Subcutaneous adipose tissue (tissue), 4 donors: Measurements from ENCODE around the gene SERINC4. TPM values are rescaled to one million over a fixed set of nuclear protein-coding genes. Genes with fewer than 3 reads are reported as not detected.

Source experiments
- total RNA-seq, 4 donors: library from RNA; depleted of rRNA; stranded (reverse); fragments of >200 nt; gene quantifications; one replicate each; pipeline ENCODE4 v1.1.0, GENCODE V29; 2016
- TF ChIP-seq, protein P1 (sequence below): fragments of 450-650 bp; IDR thresholded peaks from one replicate; pipeline ENCODE4 v1.5.1; 2016; ENCODE audit warnings: low read depth, mild to moderate bottlenecking, control low read depth, antibody characterized with exemption, moderate library complexity

Gene SERINC4
- total RNA-seq = not detected

DNA sequence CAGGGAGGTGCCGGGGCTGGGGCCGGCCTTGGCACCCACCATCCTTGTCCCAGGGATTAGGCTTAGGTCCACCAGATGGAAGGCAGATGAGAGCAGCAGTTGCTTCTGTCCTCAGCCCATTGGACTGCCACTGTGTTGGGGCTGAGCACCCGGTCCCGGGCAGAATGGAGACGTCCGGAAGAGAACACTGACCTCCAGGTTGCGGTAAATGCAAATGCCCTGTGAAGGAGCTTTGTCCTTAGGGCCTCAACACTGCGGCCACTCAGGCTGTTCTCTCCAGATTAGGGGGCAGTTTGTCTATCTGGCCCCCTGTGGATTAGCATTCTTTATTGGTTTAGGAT is at the start of gene SERINC4:
Gene SERINC4 (minus strand): TSS at position 276 of the 341 bp plus-strand sequence. CDS start 234 bp downstream, at position 42.
- TF ChIP-seq, protein P1, sequence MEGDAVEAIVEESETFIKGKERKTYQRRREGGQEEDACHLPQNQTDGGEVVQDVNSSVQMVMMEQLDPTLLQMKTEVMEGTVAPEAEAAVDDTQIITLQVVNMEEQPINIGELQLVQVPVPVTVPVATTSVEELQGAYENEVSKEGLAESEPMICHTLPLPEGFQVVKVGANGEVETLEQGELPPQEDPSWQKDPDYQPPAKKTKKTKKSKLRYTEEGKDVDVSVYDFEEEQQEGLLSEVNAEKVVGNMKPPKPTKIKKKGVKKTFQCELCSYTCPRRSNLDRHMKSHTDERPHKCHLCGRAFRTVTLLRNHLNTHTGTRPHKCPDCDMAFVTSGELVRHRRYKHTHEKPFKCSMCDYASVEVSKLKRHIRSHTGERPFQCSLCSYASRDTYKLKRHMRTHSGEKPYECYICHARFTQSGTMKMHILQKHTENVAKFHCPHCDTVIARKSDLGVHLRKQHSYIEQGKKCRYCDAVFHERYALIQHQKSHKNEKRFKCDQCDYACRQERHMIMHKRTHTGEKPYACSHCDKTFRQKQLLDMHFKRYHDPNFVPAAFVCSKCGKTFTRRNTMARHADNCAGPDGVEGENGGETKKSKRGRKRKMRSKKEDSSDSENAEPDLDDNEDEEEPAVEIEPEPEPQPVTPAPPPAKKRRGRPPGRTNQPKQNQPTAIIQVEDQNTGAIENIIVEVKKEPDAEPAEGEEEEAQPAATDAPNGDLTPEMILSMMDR = no peak

- TF ChIP-seq, protein P1 = no peak
Measured at GRCh38 chr15:43845421-43845820, 45.4 kb upstream of the SERINC4 start.

DNA sequence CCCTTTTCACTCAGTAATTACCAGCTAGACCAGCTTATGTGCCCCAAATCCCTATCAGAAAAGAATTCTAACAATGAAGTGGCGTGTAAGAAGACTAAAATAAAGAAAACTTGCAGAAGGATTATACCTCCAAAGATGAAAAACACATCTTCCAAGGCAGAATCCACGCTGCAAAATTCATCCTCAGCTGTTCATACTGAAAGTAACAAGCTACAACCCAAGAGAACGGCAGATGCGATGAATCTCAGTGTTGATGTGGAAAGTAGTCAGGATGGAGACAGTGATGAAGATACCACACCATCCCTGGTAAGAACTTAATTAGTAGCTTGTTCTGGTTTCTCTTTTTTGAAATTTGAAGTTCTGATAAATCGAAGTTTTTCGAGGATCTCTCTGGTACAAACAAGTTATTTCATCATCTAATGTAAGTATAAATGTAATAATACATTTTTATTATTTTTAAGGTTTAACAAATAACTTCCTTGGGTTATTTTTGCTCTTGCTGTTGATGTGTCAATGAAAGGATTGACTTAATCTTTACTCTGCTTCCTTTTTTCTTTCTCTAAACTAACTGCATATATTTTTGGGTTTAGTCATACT is 28.1 kb upstream of the SERINC4 start:
- TF ChIP-seq, protein P1 = no peak

DNA sequence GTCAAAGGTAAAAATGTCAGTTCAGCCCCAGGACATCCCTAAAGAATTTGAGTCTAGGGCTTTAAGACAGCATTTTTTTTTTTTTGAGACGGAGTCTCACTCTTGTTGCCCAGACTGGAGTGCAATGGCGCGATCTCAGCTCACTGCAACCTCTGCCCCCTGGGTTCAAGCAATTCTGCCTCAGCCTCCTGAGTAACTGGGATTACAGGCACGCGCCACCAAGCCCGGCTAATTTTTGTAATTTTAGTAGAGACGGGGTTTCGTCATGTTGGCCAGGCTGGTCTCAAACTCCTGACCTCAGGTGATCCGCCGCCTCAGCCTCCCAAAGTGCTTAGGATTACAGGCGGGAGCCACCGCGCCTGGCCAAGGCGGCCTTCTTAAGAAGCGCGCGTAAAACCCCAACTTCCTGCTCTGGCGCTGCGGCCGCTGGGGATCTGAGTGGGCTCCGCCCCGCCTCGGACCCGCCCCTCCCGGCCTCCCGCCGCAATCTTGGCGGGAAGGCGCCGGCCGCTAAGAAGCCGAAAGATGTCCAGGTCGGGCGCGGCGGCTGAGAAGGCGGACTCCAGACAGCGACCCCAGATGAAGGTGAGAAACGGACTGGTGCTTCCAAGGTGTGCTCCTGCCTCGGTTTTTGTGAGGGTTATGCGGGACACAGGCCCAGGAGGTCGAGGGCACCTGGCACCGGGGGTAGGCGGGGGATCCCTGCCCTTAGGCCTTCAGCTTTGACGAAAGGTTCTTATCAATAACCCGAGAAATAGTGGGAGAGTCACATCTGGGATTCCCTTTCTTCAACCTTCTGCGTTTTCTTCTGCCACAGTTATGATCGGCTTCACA is 26.7 kb upstream of the SERINC4 start, which contains the start of gene WDR76:
Gene WDR76 (plus strand): TSS at position 495 of the 834 bp plus-strand sequence. CDS start 31 bp downstream, at position 526.
- TF ChIP-seq, protein P1 = no peak

GRCh38 chr15:43826029-43826507 is 26.0 kb upstream of the SERINC4 start:
- TF ChIP-seq, protein P1 = no peak

DNA sequence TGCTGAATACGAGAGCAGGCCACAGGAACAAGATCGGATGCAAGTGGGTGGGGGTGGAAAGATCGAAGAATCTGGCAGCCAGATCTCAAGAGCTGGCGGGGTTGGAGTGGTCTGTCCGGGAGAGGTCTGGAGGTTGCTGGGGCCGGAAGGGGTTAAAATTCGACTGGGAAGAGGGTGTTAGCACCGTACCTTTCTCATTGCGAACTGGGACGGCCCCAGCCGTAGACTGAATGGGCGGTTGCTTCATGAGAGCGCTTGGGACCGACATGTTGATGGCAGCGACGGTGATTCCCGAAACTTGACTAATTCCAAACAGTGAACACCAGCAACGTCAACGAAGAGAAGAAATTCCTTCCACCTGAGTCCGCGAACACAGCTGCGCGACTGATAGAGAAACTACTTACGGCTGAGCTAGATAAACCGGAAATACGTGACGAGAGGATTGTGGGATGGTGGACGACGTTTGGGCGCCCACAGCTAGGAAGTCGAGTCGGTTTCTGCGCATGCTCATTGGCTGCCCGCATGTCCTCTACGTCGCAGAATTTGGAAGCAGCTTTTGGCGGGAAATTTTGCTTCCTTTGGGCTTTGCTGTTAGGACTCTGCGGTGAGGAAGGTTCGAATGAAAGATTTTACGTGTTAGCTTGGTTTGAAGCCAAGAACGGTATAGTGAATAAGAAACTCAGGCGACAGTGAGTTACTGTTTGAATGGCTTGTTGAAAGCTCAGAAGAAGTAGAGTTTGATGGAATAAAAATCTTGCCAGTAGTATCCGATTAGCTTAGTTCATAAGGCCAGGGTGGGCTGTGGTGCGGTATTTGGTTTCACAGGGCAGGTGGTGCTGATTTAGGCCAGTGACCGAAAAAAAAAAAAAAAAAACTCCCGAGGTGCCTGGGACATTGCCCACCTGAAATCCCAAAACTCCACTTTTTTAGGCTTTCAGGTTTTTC is 24.6 kb upstream of the SERINC4 start, which contains the start of gene MFAP1:
Gene MFAP1 (minus strand): TSS at position 389 of the 945 bp plus-strand sequence. CDS start 121 bp downstream, at position 268.
- TF ChIP-seq, protein P1 = no peak
